Hippocampal formation (tissue), 2 donors: Measurements from ENCODE around the gene EPB41L4B.
A peak's percentile ranks its signal among the peaks of the same experiment; 100 is the strongest.

ENCODE experiments used
- DNase-seq, 2 donors: peaks; one replicate each; lab custom pipeline; 2025; lab: John Stamatoyannopoulos, UW

The EPB41L4B gene

GRCh38 chr9:109320331-109320741 is 523 bp downstream of the EPB41L4B start:
- no peak for DNase-seq

GRCh38 chr9:109319626-109320241 is 1.1 kb downstream of the EPB41L4B start:
- DNase-seq, result no peak

- DNase-seq, result no peak
Measured at GRCh38 chr9:109319017-109319625, 1.7 kb downstream of the EPB41L4B start.

GRCh38 chr9:109317979-109318741 is 2.7 kb downstream of the EPB41L4B start:
- DNase-seq, result no peak

- DNase-seq, result no peak
Measured at GRCh38 chr9:109317311-109317978, 3.4 kb downstream of the EPB41L4B start.

GRCh38 chr9:109316207-109316640 is 4.6 kb downstream of the EPB41L4B start:
- DNase-seq, result peak; percentile 57 to 80

GRCh38 chr9:109315480-109316206 is 5.2 kb downstream of the EPB41L4B start:
- DNase-seq, result no peak

- DNase-seq, result no peak
Measured at GRCh38 chr9:109314011-109314531, 6.8 kb downstream of the EPB41L4B start.

GRCh38 chr9:109313351-109313750 is 7.5 kb downstream of the EPB41L4B start:
- DNase-seq, result no peak

GRCh38 chr9:109312783-109313182 is 8.1 kb downstream of the EPB41L4B start:
- no peak for DNase-seq

- DNase-seq, result no peak
Measured at GRCh38 chr9:109311731-109312130, 9.1 kb downstream of the EPB41L4B start.

GRCh38 chr9:109311286-109311685 is 9.6 kb downstream of the EPB41L4B start:
- DNase-seq, result no peak

GRCh38 chr9:109310486-109310901 is 10.4 kb downstream of the EPB41L4B start:
- no peak for DNase-seq

- no peak for DNase-seq
Measured at GRCh38 chr9:109309282-109309681, 11.6 kb downstream of the EPB41L4B start.

GRCh38 chr9:109307380-109308240 is 13.2 kb downstream of the EPB41L4B start:
- no peak for DNase-seq

- DNase-seq, result no peak
Measured at GRCh38 chr9:109305801-109306200, 15.1 kb downstream of the EPB41L4B start.

GRCh38 chr9:109304347-109304746 is 16.5 kb downstream of the EPB41L4B start:
- no peak for DNase-seq

- DNase-seq, result no peak
Measured at GRCh38 chr9:109303900-109304299, 17.0 kb downstream of the EPB41L4B start.

GRCh38 chr9:109302606-109303005 is 18.3 kb downstream of the EPB41L4B start:
- DNase-seq, result no peak

GRCh38 chr9:109301012-109301411 is 19.8 kb downstream of the EPB41L4B start:
- DNase-seq, result no peak

GRCh38 chr9:109299891-109300290 is 21.0 kb downstream of the EPB41L4B start:
- DNase-seq, result no peak
